Stimulated activated CD8-positive, alpha-beta memory T cell treated with anti-CD3 and anti-CD28 coated beads, Interleukin-2, amount 100 ng/mL, for 1 hour (primary cell): Measurements from ENCODE around the gene PCAT7.
"Not testable (repeated sequence)": the region's sequence is repeated elsewhere in the genome, so short reads cannot be mapped to it uniquely, and the experiment has no call there.

Experiments used
- DNase-seq, 2 donors: peaks; one replicate each; pipeline ENCODE4 v3.0.0-alpha.2; 2020; ENCODE audit warnings: low read depth in 2 of 2

The PCAT7 gene

DNA sequence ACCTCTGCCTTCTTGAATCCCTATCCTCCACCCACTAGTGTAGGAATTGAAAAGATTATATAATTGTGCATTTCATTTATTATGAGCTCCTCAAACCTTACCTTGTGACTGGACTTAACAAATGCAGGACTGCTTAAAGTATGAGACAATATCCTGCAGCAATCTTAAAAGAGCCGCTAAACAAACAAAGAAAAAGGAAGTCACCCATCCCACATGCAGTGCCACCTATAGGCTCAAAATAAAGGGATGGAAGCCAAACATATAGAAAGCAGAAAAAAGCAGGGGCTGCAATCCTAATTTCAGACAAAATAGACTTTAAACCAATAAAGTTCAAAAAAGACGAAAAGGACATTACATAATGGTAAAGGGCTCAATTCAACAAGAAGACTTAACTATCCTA, 8.7 kb downstream of the PCAT7 start:
- DNase-seq = no peak

DNA sequence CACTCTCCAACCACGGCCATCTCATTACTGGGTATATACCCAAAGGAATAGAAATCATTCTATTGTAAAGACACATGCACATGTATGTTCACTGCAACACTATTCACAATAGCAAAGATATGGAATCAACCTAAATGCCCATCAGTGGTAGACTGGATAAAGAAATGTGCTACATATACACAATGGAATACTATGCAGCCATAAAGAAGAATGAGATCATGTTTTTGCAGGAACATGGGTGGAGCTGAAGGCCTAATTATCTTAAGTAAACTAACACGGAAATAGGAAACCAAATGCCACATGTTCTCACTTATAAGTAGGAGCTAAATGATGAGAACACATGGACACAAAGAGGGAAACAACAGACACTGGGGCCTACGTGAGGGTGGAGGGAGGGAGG, 9.4 kb downstream of the PCAT7 start:
- DNase-seq = not testable (repeated sequence)

DNA sequence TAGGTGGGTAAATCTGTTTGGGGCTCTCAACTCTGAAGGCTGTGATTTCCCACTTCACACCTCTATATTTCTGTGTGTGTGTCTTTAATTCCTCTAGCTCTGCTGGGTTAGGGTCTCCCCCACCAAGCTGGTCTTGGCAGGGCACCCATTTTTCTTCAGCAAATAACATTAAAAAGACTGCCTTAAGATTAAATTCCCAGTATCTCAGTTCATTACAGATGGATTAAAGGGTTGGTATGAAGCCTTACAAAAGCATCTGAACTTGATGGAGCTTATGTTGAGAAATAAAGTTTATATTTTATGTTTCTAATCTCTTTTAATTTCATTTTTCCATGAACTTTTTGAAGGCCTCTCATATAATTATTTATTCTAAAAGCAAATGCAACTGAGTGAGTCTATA, 11.7 kb downstream of the PCAT7 start:
- no peak for DNase-seq

DNA sequence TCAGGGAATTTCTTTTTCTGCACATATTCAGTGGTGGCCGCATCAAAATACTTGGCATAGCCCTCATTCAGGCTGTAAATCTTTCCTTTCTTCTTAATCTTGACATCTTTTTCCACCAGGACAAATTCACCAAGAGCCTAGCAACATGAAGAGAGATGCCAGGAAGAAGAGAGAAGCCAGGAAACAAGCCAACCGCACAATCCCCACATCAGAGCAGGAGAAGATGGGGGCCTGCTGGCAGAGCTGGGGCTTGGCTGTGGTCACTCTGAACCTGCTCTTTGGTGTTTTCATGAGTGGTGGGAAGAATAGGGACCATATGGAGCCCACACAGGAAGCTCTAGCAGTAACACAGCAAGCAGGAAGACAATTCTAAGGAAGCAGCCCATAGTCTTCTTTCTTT, 12.4 kb downstream of the PCAT7 start:
- no peak for DNase-seq

DNA sequence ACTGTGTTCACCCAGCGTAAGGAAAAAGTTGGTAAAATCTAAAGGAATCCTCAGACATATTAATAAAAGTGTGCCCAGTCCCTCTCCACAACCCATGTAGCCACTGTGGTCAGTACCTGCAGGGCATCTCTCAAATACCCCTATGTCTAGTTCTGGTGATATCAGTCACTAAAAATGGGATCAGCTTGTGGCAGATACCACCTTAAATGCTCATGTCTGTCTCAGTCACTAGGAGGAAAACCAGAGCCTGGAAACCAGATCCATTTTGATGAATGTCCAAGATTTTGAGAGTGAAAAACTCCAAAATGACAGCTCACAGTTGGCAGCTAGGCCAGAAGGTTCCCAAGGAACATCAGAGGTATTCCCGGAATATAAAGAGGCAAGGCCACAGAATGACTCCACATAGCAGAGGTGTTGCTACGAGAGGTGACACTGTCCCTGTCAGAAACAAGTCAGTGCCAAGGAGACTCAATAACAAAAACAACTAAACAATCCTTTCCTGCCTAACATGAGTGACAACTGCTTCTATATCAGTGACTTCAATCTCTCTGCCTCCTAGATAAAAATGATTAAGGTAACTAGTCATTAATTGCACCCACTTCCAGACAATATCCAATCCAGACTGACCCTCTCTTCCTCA, 13.5 kb downstream of the PCAT7 start:
- no peak for DNase-seq

DNA sequence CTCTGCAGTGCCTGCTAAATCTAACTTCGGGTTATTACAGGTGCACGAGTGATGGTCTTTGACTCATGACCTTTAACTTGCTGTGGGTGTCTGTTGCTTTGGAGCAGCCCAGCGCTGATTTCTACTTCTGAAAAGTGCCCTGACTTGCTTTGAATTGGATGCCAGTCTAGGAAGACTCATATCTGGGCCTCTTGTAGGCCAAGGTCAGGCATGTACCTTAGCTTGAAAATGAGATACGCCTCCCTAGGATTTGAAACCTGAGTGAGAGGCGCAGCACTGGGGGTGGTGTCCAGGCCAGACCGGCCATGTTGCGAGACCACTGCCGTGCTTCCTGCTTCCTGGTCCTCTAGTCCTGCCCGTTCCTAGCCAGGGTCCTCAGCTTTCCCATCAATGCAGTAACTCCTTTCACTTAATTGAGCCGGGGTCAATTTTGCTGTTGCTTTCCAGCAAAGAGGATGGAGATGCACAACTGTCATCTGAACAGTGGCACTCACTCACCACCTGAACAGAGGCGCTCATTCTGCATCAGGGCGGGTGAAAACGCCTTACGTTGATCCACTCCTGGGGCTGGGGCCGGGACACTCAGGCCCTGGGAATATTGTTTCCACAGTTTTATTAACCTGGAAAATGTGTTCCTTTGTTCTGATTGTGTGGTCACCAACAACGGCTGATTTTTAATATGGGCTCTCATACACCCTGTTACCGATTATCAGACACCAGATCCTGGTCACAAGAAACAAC, 14.3 kb downstream of the PCAT7 start:
- DNase-seq = no peak

DNA sequence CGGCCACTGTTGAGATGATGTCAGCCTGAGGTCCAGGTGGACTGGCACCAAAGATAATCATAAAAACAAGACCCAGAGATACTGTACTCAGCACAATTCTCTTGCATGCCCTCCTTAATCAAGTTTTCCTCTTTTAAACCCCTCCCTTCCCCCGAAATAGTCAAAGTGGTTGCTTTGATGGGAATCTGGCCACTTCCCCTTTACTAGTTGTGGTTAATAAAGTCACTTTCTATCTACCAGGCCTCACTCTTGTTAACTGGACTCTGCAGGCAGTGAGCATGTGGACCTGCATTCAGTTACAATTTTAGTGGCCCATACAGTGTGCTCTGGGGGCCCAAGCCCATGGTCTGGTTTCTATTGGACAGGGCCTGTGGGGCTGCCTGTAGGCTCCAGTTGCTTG, 21.2 kb downstream of the PCAT7 start:
- no peak for DNase-seq

DNA sequence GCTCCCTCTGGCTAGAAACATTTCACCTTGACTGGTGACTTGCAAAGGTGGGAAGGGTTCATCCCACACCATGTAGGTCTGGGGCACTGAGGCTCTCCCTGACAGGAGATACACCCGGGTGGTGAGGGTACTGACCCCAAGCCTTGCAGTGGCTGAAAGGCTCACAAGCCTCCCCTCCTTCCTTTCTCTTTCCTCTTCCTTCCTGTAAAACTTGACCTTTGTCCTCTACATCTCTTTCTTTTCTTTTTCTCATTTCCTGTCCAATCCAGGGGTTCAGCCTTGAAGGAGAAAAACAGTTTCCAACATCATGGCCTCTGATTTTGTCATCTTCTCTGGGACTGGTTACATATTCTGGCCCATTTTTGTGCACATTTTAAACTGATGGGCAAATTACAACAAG, 22.2 kb downstream of the PCAT7 start:
- no peak for DNase-seq

DNA sequence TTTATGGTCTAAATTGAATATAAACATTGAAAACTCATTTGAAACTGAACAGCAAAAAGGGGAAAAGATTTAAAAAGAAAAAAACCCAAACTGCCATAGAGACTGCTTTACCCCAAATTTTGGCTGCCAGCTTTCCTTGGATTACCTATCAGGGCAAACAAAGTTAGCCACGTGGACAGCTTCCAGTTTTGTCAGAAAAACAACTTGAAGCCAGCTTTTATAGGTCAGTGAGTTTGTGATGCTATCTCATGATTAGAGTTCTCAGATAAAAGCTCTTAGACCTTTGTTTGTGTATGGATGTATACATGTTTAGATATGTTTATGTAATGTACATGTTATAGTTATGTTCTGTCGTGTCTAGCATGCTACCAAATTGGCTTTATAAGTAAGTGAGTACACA, 22.7 kb downstream of the PCAT7 start:
- DNase-seq = no peak

DNA sequence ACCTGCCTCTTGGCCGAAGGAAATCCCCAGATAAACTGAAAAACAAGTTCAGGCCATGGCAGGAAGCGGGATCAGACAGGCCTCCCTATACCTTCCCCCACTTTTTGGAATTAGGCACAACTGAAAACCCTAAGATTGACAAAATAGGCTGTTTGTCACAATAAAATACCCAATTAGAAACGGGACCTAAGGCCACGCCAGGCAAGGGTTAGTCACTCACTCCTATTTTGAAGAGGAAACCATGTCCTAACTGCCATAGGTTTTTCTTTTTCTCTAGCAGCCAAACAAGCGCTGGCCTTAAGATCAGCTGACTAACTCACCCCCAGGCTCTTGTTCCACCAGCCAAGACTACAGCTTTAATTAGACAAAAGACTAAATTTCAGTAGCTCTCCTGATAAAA, 26.8 kb downstream of the PCAT7 start:
- no peak for DNase-seq

DNA sequence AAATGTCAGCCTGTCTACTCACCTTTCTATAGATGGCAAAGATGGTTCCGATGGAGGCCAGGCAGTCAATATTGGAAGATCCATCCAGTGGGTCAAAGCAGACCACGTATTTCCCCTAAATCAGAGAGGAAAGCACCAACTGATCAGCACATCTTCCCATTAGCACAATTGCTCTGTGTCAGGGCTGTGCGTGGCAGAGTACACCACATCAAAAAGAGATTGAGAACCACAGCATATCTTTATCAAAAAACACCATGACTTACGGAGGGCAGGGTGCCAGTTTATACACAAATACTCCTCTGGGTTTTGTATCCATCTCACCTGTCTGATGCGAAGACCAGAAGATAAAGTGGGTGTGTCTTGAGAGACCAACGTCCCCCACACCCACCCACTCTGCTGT, 29.7 kb downstream of the PCAT7 start:
- DNase-seq = no peak

DNA sequence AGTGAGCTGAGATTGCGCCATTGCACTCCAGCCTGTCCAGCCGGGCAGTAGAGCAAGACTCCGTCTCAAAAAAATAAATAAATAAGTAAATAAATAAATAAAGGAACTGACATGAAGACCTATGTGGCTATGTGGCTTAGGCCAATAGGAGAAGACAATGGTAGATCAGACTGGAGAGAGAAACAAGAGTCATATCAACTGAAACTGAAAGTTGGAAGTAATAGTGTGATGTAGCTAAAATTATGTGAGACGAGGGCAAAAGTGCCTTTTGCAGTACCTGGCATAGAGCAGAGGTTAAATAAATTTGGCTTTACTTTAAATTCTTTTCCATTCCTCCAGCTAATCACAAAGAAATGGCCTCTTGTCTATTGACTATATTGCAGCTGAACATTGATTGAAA, 31.4 kb downstream of the PCAT7 start:
- no peak for DNase-seq

DNA sequence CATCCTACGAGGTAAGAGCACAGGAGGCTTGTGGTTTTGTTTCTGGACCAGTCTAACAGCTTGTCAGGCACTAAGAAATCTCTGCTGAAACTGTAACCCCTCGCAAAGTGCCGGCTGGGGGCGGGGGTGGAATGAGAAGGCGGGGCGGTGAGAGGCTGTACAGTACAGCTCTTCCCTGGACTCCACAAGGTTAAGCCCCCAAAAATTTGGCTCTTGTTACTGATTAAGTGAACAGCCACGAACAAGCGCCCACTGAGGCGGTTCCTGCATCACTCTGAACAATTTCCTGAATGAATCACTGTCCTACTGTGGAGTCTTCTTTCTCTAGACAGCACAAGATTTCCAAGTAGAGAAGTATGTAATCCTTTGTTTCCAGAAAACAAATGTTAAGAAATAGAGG, 31.9 kb downstream of the PCAT7 start:
- no peak for DNase-seq

DNA sequence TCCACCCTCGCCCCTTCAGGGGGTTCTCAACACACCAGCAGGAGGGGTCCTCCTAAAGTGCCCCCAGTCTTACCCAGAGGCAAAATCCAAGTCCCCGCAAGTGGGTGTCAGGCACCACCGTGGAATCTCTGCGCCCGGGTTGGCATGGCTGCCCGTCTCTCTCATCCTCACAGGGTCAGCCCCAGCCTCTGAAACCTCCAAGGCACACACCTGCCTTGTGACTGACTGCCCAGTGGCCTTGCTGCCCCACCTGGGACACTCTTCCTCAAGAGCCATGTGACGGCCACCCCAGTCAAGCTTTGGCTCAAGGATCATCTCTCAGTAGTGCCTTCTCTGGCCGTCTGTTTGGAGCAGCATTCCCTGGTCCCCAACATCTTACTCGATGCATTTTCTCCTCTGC, 33.8 kb downstream of the PCAT7 start:
- no peak for DNase-seq

DNA sequence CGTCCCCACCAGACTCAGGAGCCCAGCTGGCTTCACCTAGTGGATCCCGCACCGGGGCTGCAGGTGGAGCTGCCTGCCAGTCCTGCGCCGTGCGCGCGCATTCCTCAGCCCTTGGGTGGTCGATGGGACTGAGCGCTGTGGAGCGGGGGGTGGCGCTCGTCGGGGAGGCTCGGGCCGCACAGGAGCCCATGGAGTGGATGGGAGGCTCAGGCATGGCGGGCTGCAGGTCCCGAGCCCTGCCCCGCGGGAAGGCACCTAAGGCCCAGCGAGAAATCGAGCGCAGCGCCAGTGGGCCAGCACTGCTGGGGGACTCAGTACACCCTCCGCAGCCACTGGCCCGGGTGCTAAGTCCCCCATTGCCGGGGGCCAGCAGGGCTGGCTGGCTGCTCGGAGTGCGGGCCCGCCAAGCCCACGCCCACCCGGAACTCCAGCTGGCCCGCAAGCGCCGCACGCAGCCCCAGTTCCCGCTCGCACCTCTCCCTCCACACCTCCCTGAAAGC, 36.2 kb downstream of the PCAT7 start:
- DNase-seq = not testable (repeated sequence)

DNA sequence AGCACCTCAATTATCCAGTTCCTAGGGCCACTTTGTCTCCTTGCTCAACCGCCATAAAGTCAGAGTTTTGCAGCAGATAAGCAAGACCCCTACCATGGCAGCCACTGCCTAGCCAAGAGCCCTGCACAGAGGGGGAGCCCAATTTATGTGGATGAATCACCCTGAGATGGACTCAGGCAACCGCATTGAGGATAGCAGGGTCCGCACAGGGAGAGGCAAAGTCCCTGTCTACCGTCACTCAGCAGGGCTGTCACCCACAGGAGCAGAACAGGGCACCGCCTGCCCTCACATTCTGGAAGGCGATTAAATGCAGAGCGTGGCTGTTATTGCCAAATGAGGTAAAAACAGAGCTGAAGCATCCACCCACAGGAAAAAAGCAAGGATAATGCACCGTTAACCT, 37.0 kb downstream of the PCAT7 start:
- no peak for DNase-seq

DNA sequence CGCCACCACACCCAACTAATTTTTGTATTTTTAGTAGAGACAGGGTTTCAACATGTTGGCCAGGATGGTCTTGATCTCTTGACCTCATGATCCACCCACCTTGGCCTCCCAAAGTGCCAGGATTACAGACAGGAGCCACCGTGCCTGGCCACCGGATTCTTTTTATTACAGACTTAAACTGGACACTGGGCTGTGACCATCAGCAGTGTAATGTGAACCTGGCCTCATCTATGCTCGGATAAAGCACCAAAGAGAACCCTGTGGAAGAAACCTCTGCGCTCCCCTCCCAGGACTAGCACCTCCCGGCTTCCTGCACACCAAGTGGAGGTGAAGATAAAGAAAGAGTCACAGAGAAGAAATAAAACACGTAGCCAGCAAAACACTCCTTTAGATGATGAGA, 37.8 kb downstream of the PCAT7 start:
- not testable (repeated sequence) for DNase-seq

DNA sequence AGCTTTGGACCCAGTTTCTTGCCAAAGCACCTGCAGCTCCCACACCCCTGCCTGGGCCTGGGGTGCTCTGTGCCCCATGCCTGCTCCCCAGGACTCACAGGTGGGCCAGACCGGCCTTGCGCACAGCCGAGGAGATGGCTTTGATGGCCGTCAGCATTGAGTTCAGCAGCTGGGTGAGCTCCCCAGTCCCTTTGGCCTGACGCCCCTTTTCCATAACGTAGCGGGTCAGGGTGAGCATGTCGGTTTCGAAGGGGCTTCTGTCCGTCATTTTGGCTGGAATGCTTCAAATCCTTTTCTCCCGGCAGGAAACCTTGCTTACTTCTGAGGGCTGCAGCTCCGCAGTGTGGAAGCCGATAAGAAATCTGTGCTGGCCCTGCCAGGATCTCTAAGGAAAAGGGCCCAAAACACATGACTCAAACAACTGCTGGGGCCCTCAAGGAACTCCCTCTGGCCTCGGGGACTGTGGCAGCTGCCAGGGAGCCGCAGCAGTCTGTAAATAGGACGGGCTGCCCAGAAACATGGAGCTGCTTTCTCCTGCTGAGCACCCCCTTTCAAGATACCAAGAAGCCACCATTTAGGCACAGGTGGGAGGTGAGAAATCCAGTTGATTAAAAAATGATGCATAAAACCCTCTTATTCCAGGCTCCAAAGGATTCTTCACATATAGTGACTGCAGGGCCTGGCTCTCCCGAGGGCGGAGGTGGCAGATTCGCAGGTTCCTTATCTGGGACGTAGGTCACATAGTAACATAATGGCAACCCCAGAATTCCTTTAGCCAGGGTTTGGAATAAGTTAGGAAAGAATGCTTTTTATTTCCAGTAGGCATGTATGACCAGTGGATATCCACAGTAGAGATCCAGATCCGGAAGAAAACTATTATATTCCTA, 38.8 kb downstream of the PCAT7 start, which contains the start of gene FBP2:
TSS of gene FBP2 (minus strand) at position 366 of the 887 bp plus-strand sequence. CDS start at position 268, 98 bp downstream.
- no peak for DNase-seq

DNA sequence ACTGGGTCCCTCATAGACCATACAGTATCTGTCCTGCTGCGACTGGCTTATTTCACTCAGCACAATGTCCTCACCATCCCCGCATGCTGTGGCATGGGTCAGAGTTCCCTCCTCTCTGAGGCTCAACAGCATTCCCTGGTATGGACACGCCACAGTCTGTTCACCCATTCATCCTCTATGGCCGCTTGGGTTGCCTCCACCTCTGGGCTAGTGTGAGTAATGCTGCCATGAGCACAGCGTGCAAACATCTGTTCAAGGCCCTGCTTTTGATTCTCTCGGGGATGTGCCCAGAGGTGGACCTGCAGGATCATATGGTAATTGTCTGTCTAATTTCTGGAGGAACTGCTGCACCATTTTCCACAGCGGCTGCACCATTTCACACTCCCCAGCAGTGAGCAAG, 44.2 kb downstream of the PCAT7 start:
- no peak for DNase-seq

DNA sequence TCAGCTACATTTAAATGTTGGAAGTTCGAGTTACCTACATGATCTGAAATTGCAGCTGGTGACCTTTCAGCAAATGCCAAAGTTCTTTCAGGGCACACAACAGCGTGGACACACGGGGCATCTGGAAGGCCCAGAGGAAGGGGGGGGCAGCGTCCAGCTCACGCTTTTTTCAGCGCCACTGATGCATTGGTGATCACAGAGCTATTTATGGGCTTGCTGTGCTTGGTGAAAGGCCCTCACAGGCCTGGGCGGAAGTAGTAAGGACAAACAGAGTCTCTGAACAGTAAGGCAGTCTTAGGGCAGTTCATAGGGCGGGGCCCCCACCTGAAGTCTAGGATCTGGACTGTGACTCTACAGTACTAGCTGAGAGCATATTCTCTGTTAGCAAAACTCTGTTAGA, 45.4 kb downstream of the PCAT7 start:
- no peak for DNase-seq

DNA sequence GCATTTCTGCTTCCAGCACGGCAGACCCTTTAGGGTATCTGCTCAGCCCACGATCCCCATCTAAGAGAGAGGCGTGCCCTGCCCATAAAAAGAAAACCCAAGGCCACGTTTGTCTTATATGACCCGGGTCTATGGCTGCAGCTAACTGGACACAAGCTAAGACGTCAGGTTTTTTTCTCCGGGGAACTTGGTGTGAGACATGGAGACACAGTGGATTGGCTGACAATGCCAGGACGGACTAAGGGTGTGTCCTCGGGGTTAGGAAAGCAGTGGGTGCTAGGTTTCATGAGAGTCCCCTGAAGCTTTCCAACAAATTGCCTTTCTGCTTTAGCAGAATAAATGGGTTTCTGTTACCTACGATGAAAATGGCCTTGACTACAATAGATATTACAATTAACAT, 45.8 kb downstream of the PCAT7 start:
- no peak for DNase-seq

DNA sequence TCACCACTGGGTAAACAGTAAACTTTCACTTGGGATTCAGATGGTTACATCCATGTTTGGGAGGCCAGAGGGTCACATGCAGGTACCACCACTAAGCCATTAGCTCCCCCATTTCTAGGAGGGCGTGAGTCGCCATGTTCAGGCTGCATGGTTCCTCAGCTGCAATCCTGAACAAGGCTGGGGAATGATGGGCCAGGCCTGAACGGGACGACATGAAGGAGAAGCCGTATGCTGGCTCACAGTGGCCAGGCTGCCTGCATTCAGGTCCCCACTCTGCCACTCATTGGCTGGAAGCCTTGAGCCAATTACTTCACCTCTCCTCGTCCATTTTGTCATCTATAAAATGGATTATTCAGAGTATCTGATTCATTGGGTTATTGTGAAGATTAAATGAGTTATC, 47.8 kb downstream of the PCAT7 start:
- no peak for DNase-seq
